Measurements from ENCODE around the gene CDRT15.

GRCh38 chr17:14211801-14212200 lies 24.9 kb downstream of the CDRT15 start:
- TF ChIP-seq CTCF (IDR thresholded peaks at IDR 0.05) (no peak), POLR2A (IDR thresholded peaks at IDR 0.05) (no peak)

All from breast epithelium (tissue), 3 donors.